Liver (tissue), 3 donors: Measurements from ENCODE around the gene GIT2.

Experiments
- ATF3 ChIP-seq: IDR thresholded peaks from 2 replicates; pipeline ENCODE4 v1.6.1; 2016; ENCODE audit warnings: antibody characterized with exemption
- CTCF ChIP-seq: fragments of 150-350 bp; IDR thresholded peaks from 2 replicates; pipeline ENCODE4 v1.5.1; 2017; ENCODE audit warnings: improper control_type of control experiment, low read depth, low read length; ENCODE audit not compliant: missing input control
- FOXA1 ChIP-seq: IDR thresholded peaks from 2 replicates; pipeline ENCODE4 v1.6.1; 2016; ENCODE audit warnings: antibody characterized with exemption
- MAX ChIP-seq: IDR thresholded peaks from 2 replicates; pipeline ENCODE4 v1.6.1; 2016; ENCODE audit warnings: antibody characterized with exemption
- REST ChIP-seq: IDR thresholded peaks from 2 replicates; pipeline ENCODE4 v1.6.1; 2016; ENCODE audit warnings: antibody characterized with exemption, mild to moderate bottlenecking
- RXRA ChIP-seq, 2 donors: IDR thresholded peaks; 2 replicates each; pipeline ENCODE4 v1.6.1; 2017 to 2018; ENCODE audit warnings: antibody characterized with exemption in 2 of 2, mild to moderate bottlenecking in 1 of 2
- SP1 ChIP-seq: IDR thresholded peaks from 2 replicates; pipeline ENCODE4 v1.6.1; 2018; ENCODE audit warnings: antibody characterized with exemption, mild to moderate bottlenecking
- YY1 ChIP-seq: IDR thresholded peaks from 2 replicates; pipeline ENCODE4 v1.6.1; 2016; ENCODE audit warnings: antibody characterized with exemption, mild to moderate bottlenecking
- ZBTB33 ChIP-seq: IDR thresholded peaks from 2 replicates; pipeline ENCODE4 v1.6.1; 2016; ENCODE audit warnings: antibody characterized with exemption
- donor health status: healthy.
- donor health status: healthy.

GRCh38 chr12:109944561-109945359 is 51.4 kb downstream of the GIT2 start:
- peak; percentile 25 for TF ChIP-seq YY1
- peak; percentile 47 for TF ChIP-seq MAX
- no peak for TF ChIP-seq CTCF
- peak; percentile 7 to 33 for TF ChIP-seq RXRA (IDR thresholded peaks at IDR 0.05)
- no peak for TF ChIP-seq FOXA1
- TF ChIP-seq REST = no peak
- no peak for TF ChIP-seq ATF3
- peak; percentile 55 for TF ChIP-seq SP1
- no peak for TF ChIP-seq ZBTB33
